ENCODE data around the gene PSMB2.
"Not testable (repeated sequence)": the region's sequence is repeated elsewhere in the genome, so short reads cannot be mapped to it uniquely, and the experiment has no call there.

PSMB2 gene

GRCh38 chr1:35594005-35594760 is 47.1 kb downstream of the PSMB2 start:
- Histone ChIP-seq H3K4me3 (ENCODE audit: low read depth, low read length) (no peak overlapping the region), H3K4me1 (ENCODE audit: control insufficient read depth, insufficient read depth, low read length) (no peaks in the 10 kb centered on the region), H3K27me3 (ENCODE audit: control insufficient read depth, insufficient read depth, low read length) (no peaks in the 10 kb centered on the region), H3K36me3 (ENCODE audit: control insufficient read depth, insufficient read depth, low read length) (0 out of 2 replicates have a peak, but pooled peaks cover 3% of the 10 kb centered on the region), H3K27ac (ENCODE audit: low read depth, low read length) (no peak overlapping the region), H3K9ac (ENCODE audit: low read depth, low read length) (no peak overlapping the region), H3K9me3 (ENCODE audit: control insufficient read depth, insufficient read depth, low read length) (no peaks in the 10 kb centered on the region)

- Histone ChIP-seq H3K9me3 (ENCODE audit: control insufficient read depth, insufficient read depth, low read length) (no peaks in the 10 kb centered on the region), H3K4me1 (ENCODE audit: control insufficient read depth, insufficient read depth, low read length) (no peaks in the 10 kb centered on the region), H3K27me3 (ENCODE audit: control insufficient read depth, insufficient read depth, low read length) (no peaks in the 10 kb centered on the region), H3K27ac (ENCODE audit: low read depth, low read length) (no peak overlapping the region), H3K36me3 (ENCODE audit: control insufficient read depth, insufficient read depth, low read length) (0 out of 2 replicates have a peak, but pooled peaks cover 3% of the 10 kb centered on the region), H3K4me3 (ENCODE audit: low read depth, low read length) (no peak overlapping the region), H3K9ac (ENCODE audit: low read depth, low read length) (no peak overlapping the region)
Observed at GRCh38 chr1:35592991-35593769, 48.1 kb downstream of the PSMB2 start.

- Histone ChIP-seq H3K9me3 (ENCODE audit: control insufficient read depth, insufficient read depth, low read length) (no peaks in the 10 kb centered on the region), H3K36me3 (ENCODE audit: control insufficient read depth, insufficient read depth, low read length) (0 out of 2 replicates have a peak, but pooled peaks cover 3% of the 10 kb centered on the region), H3K9ac (ENCODE audit: low read depth, low read length) (no peak overlapping the region), H3K4me3 (ENCODE audit: low read depth, low read length) (no peak overlapping the region), H3K27ac (ENCODE audit: low read depth, low read length) (no peak overlapping the region), H3K27me3 (ENCODE audit: control insufficient read depth, insufficient read depth, low read length) (no peaks in the 10 kb centered on the region), H3K4me1 (ENCODE audit: control insufficient read depth, insufficient read depth, low read length) (no peaks in the 10 kb centered on the region)
Observed at GRCh38 chr1:35591211-35591610, 50.1 kb downstream of the PSMB2 start.

GRCh38 chr1:35590476-35591040 is 50.8 kb downstream of the PSMB2 start:
- Histone ChIP-seq H3K4me1 (ENCODE audit: control insufficient read depth, insufficient read depth, low read length) (no peaks in the 10 kb centered on the region), H3K27me3 (ENCODE audit: control insufficient read depth, insufficient read depth, low read length) (no peaks in the 10 kb centered on the region), H3K4me3 (ENCODE audit: low read depth, low read length) (no peak overlapping the region), H3K9ac (ENCODE audit: low read depth, low read length) (no peak overlapping the region), H3K9me3 (ENCODE audit: control insufficient read depth, insufficient read depth, low read length) (no peaks in the 10 kb centered on the region), H3K27ac (ENCODE audit: low read depth, low read length) (no peak overlapping the region), H3K36me3 (ENCODE audit: control insufficient read depth, insufficient read depth, low read length) (no peaks in the 10 kb centered on the region)

GRCh38 chr1:35589516-35590427 is 51.6 kb downstream of the PSMB2 start:
- no peaks in the 10 kb centered on the region for H3K9me3 ChIP-seq (ENCODE audit: control insufficient read depth, insufficient read depth, low read length)
- no peaks in the 10 kb centered on the region for H3K4me1 ChIP-seq (ENCODE audit: control insufficient read depth, insufficient read depth, low read length)
- no peaks in the 10 kb centered on the region for H3K36me3 ChIP-seq (ENCODE audit: control insufficient read depth, insufficient read depth, low read length)
- H3K9ac ChIP-seq (ENCODE audit: low read depth, low read length) = no peak overlapping the region
- H3K4me3 ChIP-seq (ENCODE audit: low read depth, low read length) = no peak overlapping the region
- H3K27me3 ChIP-seq (ENCODE audit: control insufficient read depth, insufficient read depth, low read length) = no peaks in the 10 kb centered on the region
- no peak overlapping the region for H3K27ac ChIP-seq (ENCODE audit: low read depth, low read length)

GRCh38 chr1:35588197-35588910 is 53.0 kb downstream of the PSMB2 start:
- Histone ChIP-seq H3K9ac (ENCODE audit: low read depth, low read length) (no peak overlapping the region), H3K27ac (ENCODE audit: low read depth, low read length) (no peak overlapping the region), H3K9me3 (ENCODE audit: control insufficient read depth, insufficient read depth, low read length) (no peaks in the 10 kb centered on the region), H3K36me3 (ENCODE audit: control insufficient read depth, insufficient read depth, low read length) (no peaks in the 10 kb centered on the region), H3K4me3 (ENCODE audit: low read depth, low read length) (no peak overlapping the region), H3K4me1 (ENCODE audit: control insufficient read depth, insufficient read depth, low read length) (no peaks in the 10 kb centered on the region), H3K27me3 (ENCODE audit: control insufficient read depth, insufficient read depth, low read length) (no peaks in the 10 kb centered on the region)

GRCh38 chr1:35587736-35588135 is 53.6 kb downstream of the PSMB2 start:
- Histone ChIP-seq H3K9ac (ENCODE audit: low read depth, low read length) (no peak overlapping the region), H3K27ac (ENCODE audit: low read depth, low read length) (no peak overlapping the region), H3K27me3 (ENCODE audit: control insufficient read depth, insufficient read depth, low read length) (no peaks in the 10 kb centered on the region), H3K4me1 (ENCODE audit: control insufficient read depth, insufficient read depth, low read length) (no peaks in the 10 kb centered on the region), H3K4me3 (ENCODE audit: low read depth, low read length) (no peak overlapping the region), H3K9me3 (ENCODE audit: control insufficient read depth, insufficient read depth, low read length) (no peaks in the 10 kb centered on the region), H3K36me3 (ENCODE audit: control insufficient read depth, insufficient read depth, low read length) (no peaks in the 10 kb centered on the region)

GRCh38 chr1:35586808-35587207 is 54.5 kb downstream of the PSMB2 start:
- H3K9me3 ChIP-seq (ENCODE audit: control insufficient read depth, insufficient read depth, low read length) = no peaks in the 10 kb centered on the region
- no peaks in the 10 kb centered on the region for H3K4me1 ChIP-seq (ENCODE audit: control insufficient read depth, insufficient read depth, low read length)
- no peak overlapping the region for H3K4me3 ChIP-seq (ENCODE audit: low read depth, low read length)
- no peak overlapping the region for H3K9ac ChIP-seq (ENCODE audit: low read depth, low read length)
- H3K27ac ChIP-seq (ENCODE audit: low read depth, low read length) = no peak overlapping the region
- no peaks in the 10 kb centered on the region for H3K27me3 ChIP-seq (ENCODE audit: control insufficient read depth, insufficient read depth, low read length)
- no peaks in the 10 kb centered on the region for H3K36me3 ChIP-seq (ENCODE audit: control insufficient read depth, insufficient read depth, low read length)

GRCh38 chr1:35585805-35586204 is 55.5 kb downstream of the PSMB2 start:
- not testable (repeated sequence) for H3K27me3 ChIP-seq (ENCODE audit: control insufficient read depth, insufficient read depth, low read length); H3K36me3 ChIP-seq (ENCODE audit: control insufficient read depth, insufficient read depth, low read length); H3K4me1 ChIP-seq (ENCODE audit: control insufficient read depth, insufficient read depth, low read length); H3K27ac ChIP-seq (ENCODE audit: low read depth, low read length); H3K4me3 ChIP-seq (ENCODE audit: low read depth, low read length); H3K9me3 ChIP-seq (ENCODE audit: control insufficient read depth, insufficient read depth, low read length); H3K9ac ChIP-seq (ENCODE audit: low read depth, low read length)

GRCh38 chr1:35585281-35585680 is 56.0 kb downstream of the PSMB2 start:
- no peak overlapping the region for H3K9ac ChIP-seq (ENCODE audit: low read depth, low read length)
- no peak overlapping the region for H3K27ac ChIP-seq (ENCODE audit: low read depth, low read length)
- H3K27me3 ChIP-seq (ENCODE audit: control insufficient read depth, insufficient read depth, low read length) = no peaks in the 10 kb centered on the region
- no peaks in the 10 kb centered on the region for H3K9me3 ChIP-seq (ENCODE audit: control insufficient read depth, insufficient read depth, low read length)
- no peak overlapping the region for H3K4me3 ChIP-seq (ENCODE audit: low read depth, low read length)
- no peaks in the 10 kb centered on the region for H3K4me1 ChIP-seq (ENCODE audit: control insufficient read depth, insufficient read depth, low read length)
- H3K36me3 ChIP-seq (ENCODE audit: control insufficient read depth, insufficient read depth, low read length) = no peaks in the 10 kb centered on the region

Measured in HUES48 (cell line).